SK-N-SH (cell line): Measurements from ENCODE around the gene DAB1.

Experiments used
- CHD2 ChIP-seq: fragments of 150-350 bp; IDR thresholded peaks from 2 replicates; pipeline ENCODE4 v1.6.1; 2018; ENCODE audit warnings: low read length; ENCODE audit not compliant: partially characterized antibody
- CTCF ChIP-seq: fragments of 200-600 bp; sonication (generic); IDR thresholded peaks from 2 replicates; pipeline ENCODE4 v1.6.1; 2017; ENCODE audit warnings: antibody characterized with exemption, mild to moderate bottlenecking, moderate library complexity
- ELF1 ChIP-seq: IDR thresholded peaks from 2 replicates; pipeline ENCODE4 v1.4.0; 2012
- EP300 ChIP-seq, 2 experiments: IDR thresholded peaks; 2 replicates each; pipeline versions ENCODE4 v1.4.0 to v1.6.1; 2012; ENCODE audit warnings: borderline replicate concordance in 1 of 2, low read depth in 1 of 2, low read length in 1 of 2
- FOXM1 ChIP-seq: IDR thresholded peaks from 2 replicates; pipeline ENCODE4 v1.4.0; 2012; ENCODE audit warnings: low read depth, mild to moderate bottlenecking
- JUND ChIP-seq: IDR thresholded peaks from 2 replicates; pipeline ENCODE4 v1.4.0; 2012
- POLR2AphosphoS5 ChIP-seq: IDR thresholded peaks from 2 replicates; pipeline ENCODE4 v1.6.1; 2012; ENCODE audit warnings: low read depth, low read length
- RAD21 ChIP-seq: IDR thresholded peaks from 2 replicates; pipeline ENCODE4 v1.6.1; 2012; ENCODE audit warnings: mild to moderate bottlenecking, low read length
- SIN3A ChIP-seq: IDR thresholded peaks from 2 replicates; pipeline ENCODE4 v1.6.1; 2012; ENCODE audit warnings: low read depth, mild to moderate bottlenecking, low read length, moderate library complexity, borderline replicate concordance
- TAF1 ChIP-seq: IDR thresholded peaks from 2 replicates; pipeline ENCODE4 v1.6.1; 2012; ENCODE audit warnings: low read depth, mild to moderate bottlenecking, low read length, moderate library complexity, borderline replicate concordance
- USF1 ChIP-seq: IDR thresholded peaks from 2 replicates; pipeline ENCODE4 v1.4.0; 2012; ENCODE audit warnings: low read depth, borderline replicate concordance
- YY1 ChIP-seq: IDR thresholded peaks from 2 replicates; pipeline ENCODE4 v1.4.0; 2012; ENCODE audit warnings: low read depth, mild to moderate bottlenecking
- TF ChIP-seq, protein P1 (sequence below): IDR thresholded peaks from 2 replicates; pipeline ENCODE4 v1.4.0; 2012; ENCODE audit warnings: low read depth, borderline replicate concordance

DNA sequence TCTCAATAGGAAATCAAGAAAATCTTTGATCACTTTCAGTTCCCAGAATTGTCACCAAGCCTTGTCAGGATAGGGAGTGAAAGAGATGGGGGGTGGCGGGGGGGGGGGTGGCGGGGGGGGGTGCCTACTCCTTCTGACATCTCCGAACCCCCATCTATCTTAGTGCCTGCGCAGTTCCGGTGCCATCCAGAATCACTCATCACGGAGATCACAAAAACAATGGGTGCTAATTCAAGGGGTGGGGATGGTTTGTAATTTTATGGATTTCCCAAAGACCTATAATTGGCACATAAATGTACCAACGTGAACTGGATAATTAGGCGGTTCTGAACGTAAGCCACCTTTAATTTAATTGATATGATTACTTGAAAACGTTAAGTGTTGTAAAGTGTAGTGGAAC, 2.1 kb downstream of the DAB1 start:
- TF ChIP-seq SIN3A (no peak), CTCF (no peak), YY1 (no peak), EP300 (IDR thresholded peaks at IDR 0.05; ENCODE audit: borderline replicate concordance in 1 of 2, low read depth in 1 of 2, low read length in 1 of 2) (no peak), RAD21 (no peak), JUND (no peak), POLR2AphosphoS5 (no peak), CHD2 (no peak), USF1 (no peak), TAF1 (no peak), FOXM1 (no peak), ELF1 (no peak)
- TF ChIP-seq, protein P1, sequence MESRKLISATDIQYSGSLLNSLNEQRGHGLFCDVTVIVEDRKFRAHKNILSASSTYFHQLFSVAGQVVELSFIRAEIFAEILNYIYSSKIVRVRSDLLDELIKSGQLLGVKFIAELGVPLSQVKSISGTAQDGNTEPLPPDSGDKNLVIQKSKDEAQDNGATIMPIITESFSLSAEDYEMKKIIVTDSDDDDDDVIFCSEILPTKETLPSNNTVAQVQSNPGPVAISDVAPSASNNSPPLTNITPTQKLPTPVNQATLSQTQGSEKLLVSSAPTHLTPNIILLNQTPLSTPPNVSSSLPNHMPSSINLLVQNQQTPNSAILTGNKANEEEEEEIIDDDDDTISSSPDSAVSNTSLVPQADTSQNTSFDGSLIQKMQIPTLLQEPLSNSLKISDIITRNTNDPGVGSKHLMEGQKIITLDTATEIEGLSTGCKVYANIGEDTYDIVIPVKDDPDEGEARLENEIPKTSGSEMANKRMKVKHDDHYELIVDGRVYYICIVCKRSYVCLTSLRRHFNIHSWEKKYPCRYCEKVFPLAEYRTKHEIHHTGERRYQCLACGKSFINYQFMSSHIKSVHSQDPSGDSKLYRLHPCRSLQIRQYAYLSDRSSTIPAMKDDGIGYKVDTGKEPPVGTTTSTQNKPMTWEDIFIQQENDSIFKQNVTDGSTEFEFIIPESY: no peak
